ENCODE results near the gene PIK3C2G.

DNA sequence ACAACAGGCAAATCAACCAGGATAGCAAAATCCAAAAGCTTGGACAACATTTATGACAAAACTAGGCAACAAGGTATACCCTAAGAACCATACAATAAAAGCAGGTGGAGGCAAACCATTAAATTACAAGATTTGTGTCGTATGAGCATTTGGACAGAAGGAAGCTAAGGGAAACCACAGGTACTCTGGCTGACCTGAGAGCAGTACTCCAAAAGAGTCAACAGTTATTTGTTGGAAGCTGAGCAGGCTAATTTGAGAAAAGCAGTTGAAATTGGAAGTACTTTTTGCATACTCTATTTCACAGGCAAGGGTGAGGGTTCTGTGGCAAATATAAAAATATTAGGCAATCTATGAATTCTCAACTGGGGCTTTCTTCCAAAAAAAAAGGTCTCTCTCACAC is 297.9 kb downstream of the PIK3C2G start:
- TF ChIP-seq, protein P1, sequence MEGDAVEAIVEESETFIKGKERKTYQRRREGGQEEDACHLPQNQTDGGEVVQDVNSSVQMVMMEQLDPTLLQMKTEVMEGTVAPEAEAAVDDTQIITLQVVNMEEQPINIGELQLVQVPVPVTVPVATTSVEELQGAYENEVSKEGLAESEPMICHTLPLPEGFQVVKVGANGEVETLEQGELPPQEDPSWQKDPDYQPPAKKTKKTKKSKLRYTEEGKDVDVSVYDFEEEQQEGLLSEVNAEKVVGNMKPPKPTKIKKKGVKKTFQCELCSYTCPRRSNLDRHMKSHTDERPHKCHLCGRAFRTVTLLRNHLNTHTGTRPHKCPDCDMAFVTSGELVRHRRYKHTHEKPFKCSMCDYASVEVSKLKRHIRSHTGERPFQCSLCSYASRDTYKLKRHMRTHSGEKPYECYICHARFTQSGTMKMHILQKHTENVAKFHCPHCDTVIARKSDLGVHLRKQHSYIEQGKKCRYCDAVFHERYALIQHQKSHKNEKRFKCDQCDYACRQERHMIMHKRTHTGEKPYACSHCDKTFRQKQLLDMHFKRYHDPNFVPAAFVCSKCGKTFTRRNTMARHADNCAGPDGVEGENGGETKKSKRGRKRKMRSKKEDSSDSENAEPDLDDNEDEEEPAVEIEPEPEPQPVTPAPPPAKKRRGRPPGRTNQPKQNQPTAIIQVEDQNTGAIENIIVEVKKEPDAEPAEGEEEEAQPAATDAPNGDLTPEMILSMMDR (IDR thresholded peaks at IDR 0.05), result no peak
- no peak for TF ChIP-seq POLR2A (IDR thresholded peaks at IDR 0.05)

Measured in thyroid gland (tissue), 4 donors.